OCI-LY1 (cell line): Measurements from ENCODE around the gene CARD6.

ENCODE experiments used
- H2AFZ ChIP-seq: fragments of 200-600 bp; sonication (generic), shearing (Covaris generic); 2 replicates; pipeline ENCODE4 v1.6.0; 2014; ENCODE audit warnings: antibody characterized with exemption, mild to moderate bottlenecking, low read length
- H3F3A ChIP-seq: fragments of 200-600 bp; sonication (generic), shearing (Covaris generic); 2 replicates; pipeline ENCODE4 v1.6.0; 2014; ENCODE audit warnings: mild to moderate bottlenecking, antibody characterized with exemption, low read length, moderate library complexity; ENCODE audit not compliant: insufficient read depth
- H3K27ac ChIP-seq: fragments of 200-600 bp; sonication (generic); 2 replicates; pipeline ENCODE4 v1.5.1; 2014; ENCODE audit warnings: low read length, mixed run types, mild to moderate bottlenecking, low read depth; ENCODE audit not compliant: poor library complexity, severe bottlenecking
- H3K27me3 ChIP-seq: fragments of 200-600 bp; sonication (generic); 2 replicates; pipeline ENCODE4 v1.6.0; 2014; ENCODE audit warnings: antibody characterized with exemption, mild to moderate bottlenecking, low read length, moderate library complexity; ENCODE audit not compliant: insufficient read depth
- H3K36me3 ChIP-seq: fragments of 200-600 bp; sonication (generic); 2 replicates; pipeline ENCODE4 v1.6.1; 2014; ENCODE audit warnings: mild to moderate bottlenecking, antibody characterized with exemption, low read length, moderate library complexity, mixed read lengths; ENCODE audit not compliant: insufficient read depth
- H3K4me1 ChIP-seq: fragments of 200-600 bp; sonication (generic); 2 replicates; pipeline ENCODE4 v1.5.1; 2014; ENCODE audit warnings: mild to moderate bottlenecking, low read length, moderate library complexity; ENCODE audit not compliant: insufficient read depth, severe bottlenecking
- H3K4me2 ChIP-seq: fragments of 200-600 bp; sonication (generic), shearing (Covaris generic); 2 replicates; pipeline ENCODE4 v1.6.1; 2014; ENCODE audit warnings: low read length
- H3K4me3 ChIP-seq: fragments of 200-600 bp; sonication (generic); 2 replicates; pipeline ENCODE4 v1.5.1; 2014; ENCODE audit warnings: low read length, low read depth, mild to moderate bottlenecking, mixed read lengths; ENCODE audit not compliant: poor library complexity, severe bottlenecking
- H3K79me2 ChIP-seq: fragments of 200-600 bp; shearing (Covaris generic); 2 replicates; pipeline ENCODE4 v1.6.1; 2016; ENCODE audit warnings: mixed run types, low read length, mixed read lengths; ENCODE audit not compliant: insufficient read depth
- H3K9ac ChIP-seq: fragments of 200-600 bp; sonication (generic), shearing (Covaris generic); 2 replicates; pipeline ENCODE4 v1.6.1; 2014; ENCODE audit warnings: mild to moderate bottlenecking, low read length, mixed read lengths
- H3K9me2 ChIP-seq: fragments of 200-600 bp; sonication (generic), shearing (Covaris generic); 2 replicates; pipeline ENCODE4 v1.6.1; 2014; ENCODE audit warnings: low read depth, mild to moderate bottlenecking, low read length, mixed read lengths
- H3K9me3 ChIP-seq: fragments of 200-600 bp; shearing (Covaris generic); 2 replicates; pipeline ENCODE4 v1.6.1; 2014; ENCODE audit warnings: low read length, mixed read lengths
- H4K20me1 ChIP-seq: fragments of 200-600 bp; sonication (generic), shearing (Covaris generic); 2 replicates; pipeline ENCODE4 v1.6.0; 2016; ENCODE audit warnings: mild to moderate bottlenecking, low read length; ENCODE audit not compliant: insufficient read depth
- CTCF ChIP-seq: fragments of 200-600 bp; sonication (generic), shearing (Covaris generic); IDR thresholded peaks from 2 replicates; pipeline ENCODE4 v1.5.1; 2017; ENCODE audit warnings: mild to moderate bottlenecking, antibody characterized with exemption, low read length, moderate library complexity, mixed read lengths
- EZH2 ChIP-seq: fragments of 200-600 bp; sonication (generic), shearing (Covaris generic); IDR thresholded peaks from 2 replicates; pipeline ENCODE4 v1.8.0; 2017; ENCODE audit warnings: borderline replicate concordance, mixed run types, mild to moderate bottlenecking, antibody characterized with exemption, low read length, moderate library complexity, mixed read lengths

The CARD6 gene

GRCh38 chr5:40904994-40905306 is 63.8 kb downstream of the CARD6 start:
- Histone ChIP-seq H3K9ac (no peak overlapping the region), H3K4me1 (no peaks in the 10 kb centered on the region), H3K9me3 (no peaks in the 10 kb centered on the region), H3K4me2 (no peak overlapping the region), H3K27me3 (no peaks in the 10 kb centered on the region), H3F3A (no peaks in the 10 kb centered on the region), H3K79me2 (no peaks in the 10 kb centered on the region), H3K4me3 (no peak overlapping the region), H3K36me3 (no peaks in the 10 kb centered on the region), H3K9me2 (no peaks in the 10 kb centered on the region), H3K27ac (no peak overlapping the region), H4K20me1 (no peaks in the 10 kb centered on the region), H2AFZ (no peak overlapping the region)
- TF ChIP-seq EZH2 (no peak), CTCF (no peak)

- Histone ChIP-seq H3K4me2 (no peak overlapping the region), H4K20me1 (no peaks in the 10 kb centered on the region), H3K79me2 (no peaks in the 10 kb centered on the region), H3K27ac (no peak overlapping the region), H3K9ac (no peak overlapping the region), H3K9me2 (no peaks in the 10 kb centered on the region), H3K9me3 (no peaks in the 10 kb centered on the region), H3F3A (no peaks in the 10 kb centered on the region), H3K4me1 (no peaks in the 10 kb centered on the region), H3K4me3 (no peak overlapping the region), H3K27me3 (no peaks in the 10 kb centered on the region), H2AFZ (no peak overlapping the region), H3K36me3 (no peaks in the 10 kb centered on the region)
- TF ChIP-seq EZH2 (no peak), CTCF (no peak)
These were observed 65.2 kb downstream of the CARD6 start for GRCh38 chr5:40906351-40906751.

- Histone ChIP-seq H3K79me2 (no peaks in the 10 kb centered on the region), H3K9ac (no peak within 1 kb of the TSS), H3K4me3 (no peak within 1 kb of the TSS), H4K20me1 (no peaks in the 10 kb centered on the region), H3K27ac (no peak within 1 kb of the TSS), H2AFZ (no peak within 1 kb of the TSS), H3K9me2 (no peaks in the 10 kb centered on the region), H3K4me1 (no peaks in the 10 kb centered on the region), H3K36me3 (no peaks in the 10 kb centered on the region), H3K27me3 (no peaks in the 10 kb centered on the region), H3F3A (no peaks in the 10 kb centered on the region), H3K4me2 (no peak within 1 kb of the TSS), H3K9me3 (no peaks in the 10 kb centered on the region)
- no peak for TF ChIP-seq EZH2
- TF ChIP-seq CTCF: no peak
These were observed 68.1 kb downstream of the CARD6 start, which contains the start of gene C7 for GRCh38 chr5:40909264-40909663. C7 (plus strand) TSS chr5:40909497; CDS start chr5:40909611, 114 bp downstream.
